GM15510 (cell line): ENCODE measurements around the gene SLC22A8.

Source experiments
- POLR2A ChIP-seq: IDR thresholded peaks from 3 replicates; pipeline ENCODE4 v1.6.1; 2011; ENCODE audit warnings: borderline replicate concordance; ENCODE audit not compliant: insufficient read length; ENCODE audit errors: extremely low read depth

SLC22A8 gene

GRCh38 chr11:63007920-63008319 is 7.7 kb downstream of the SLC22A8 start:
- TF ChIP-seq POLR2A, result no peak

DNA sequence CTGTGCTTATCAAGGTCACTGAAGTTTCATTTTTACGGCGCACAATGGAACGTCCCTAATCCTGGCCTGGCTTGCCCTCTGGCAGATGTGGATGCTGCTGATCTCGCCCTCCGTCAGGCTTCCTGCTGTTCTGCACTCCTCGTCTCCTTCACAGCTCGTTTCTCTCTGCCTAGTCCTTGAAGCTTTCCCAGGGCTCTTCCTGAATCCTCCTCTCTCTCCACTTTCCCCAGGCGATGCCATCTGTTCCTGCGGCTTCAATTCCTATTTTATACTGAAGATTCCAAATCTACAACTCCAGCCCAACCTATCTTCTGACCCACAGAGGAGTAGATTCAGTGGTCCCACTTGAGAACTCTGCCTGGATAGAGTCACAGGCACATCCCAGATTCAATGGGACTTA is 14.2 kb downstream of the SLC22A8 start:
- no peak for TF ChIP-seq POLR2A

DNA sequence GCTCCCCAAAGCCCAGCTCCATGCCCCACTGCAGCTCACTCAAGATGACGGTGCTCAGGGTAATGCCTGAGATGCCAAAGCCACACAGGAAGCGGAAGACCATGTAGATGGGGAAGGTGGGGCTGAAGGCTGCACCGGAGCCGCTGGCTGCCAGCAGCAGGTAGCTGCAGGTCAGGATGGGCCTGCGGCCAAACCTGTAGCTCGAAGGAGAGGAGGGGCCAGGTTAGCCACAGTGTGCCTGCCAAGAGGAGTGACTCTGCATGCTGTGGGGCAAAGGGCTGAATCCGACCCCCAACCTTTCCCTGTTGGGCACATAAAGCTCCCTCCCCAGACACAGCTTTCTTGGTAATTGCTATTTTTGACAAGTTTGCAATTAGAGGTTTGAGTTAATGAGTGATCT is 16.0 kb downstream of the SLC22A8 start:
- TF ChIP-seq POLR2A, result no peak

- no peak for TF ChIP-seq POLR2A
Measured at GRCh38 chr11:62999156-62999555, 16.5 kb downstream of the SLC22A8 start.

- no peak for TF ChIP-seq POLR2A
Measured at GRCh38 chr11:62996271-62996670, 19.4 kb downstream of the SLC22A8 start.

DNA sequence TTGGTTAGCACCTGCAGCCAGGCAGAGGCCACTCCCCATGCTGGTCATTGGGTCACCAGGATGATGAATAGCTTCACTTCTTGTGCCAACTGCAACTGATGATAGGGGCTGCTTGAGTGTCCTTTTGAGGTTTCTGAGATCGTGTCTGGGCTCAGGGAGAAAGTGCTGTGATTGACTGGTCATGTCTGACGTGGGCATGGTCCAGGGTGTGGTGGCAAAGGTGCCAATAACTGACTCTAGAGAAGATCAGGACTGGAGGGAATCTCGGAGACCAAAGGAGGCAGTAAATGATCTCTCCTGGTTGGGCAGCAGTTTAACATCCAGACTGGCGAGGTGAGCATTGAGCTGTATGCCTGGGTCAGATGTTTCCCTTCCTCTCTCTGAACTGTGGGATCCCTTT is 20.9 kb downstream of the SLC22A8 start:
- TF ChIP-seq POLR2A, result no peak

GRCh38 chr11:62988276-62988675 is 27.4 kb downstream of the SLC22A8 start:
- TF ChIP-seq POLR2A, result no peak

- no peak for TF ChIP-seq POLR2A
Measured at GRCh38 chr11:62985041-62985750, 30.4 kb downstream of the SLC22A8 start.

GRCh38 chr11:62984451-62984991 is 31.1 kb downstream of the SLC22A8 start, which contains the start of gene SLC22A6:
TSS of gene SLC22A6 (minus strand) at chr11:62984967. CDS start at chr11:62984690, 277 bp downstream.
- no peak for TF ChIP-seq POLR2A

- no peak for TF ChIP-seq POLR2A
Measured at GRCh38 chr11:62983536-62984199, 32.0 kb downstream of the SLC22A8 start.

GRCh38 chr11:62981743-62982142 is 33.9 kb downstream of the SLC22A8 start:
- TF ChIP-seq POLR2A, result no peak

- TF ChIP-seq POLR2A, result no peak
Measured at GRCh38 chr11:62980133-62980760, 35.4 kb downstream of the SLC22A8 start.

DNA sequence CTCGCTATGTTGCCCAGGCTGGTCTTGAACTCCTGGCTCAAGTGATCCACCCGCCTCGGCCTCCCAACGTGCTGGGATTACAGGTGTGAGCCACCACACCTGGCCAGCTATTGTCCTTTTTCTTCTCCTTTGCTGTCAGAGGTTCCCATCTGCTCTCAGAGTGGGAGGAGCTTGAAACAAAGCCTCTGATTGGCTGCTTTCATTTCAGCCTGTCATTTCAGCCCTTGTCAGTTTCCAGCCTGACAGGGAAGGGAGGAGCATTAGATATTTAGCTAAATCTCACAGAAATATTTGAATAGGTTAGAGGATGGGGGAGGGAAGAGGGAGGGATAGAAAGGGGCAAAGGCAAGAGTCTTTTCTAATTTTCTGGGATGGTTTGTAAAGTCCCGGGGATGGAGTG is 39.5 kb downstream of the SLC22A8 start:
- no peak for TF ChIP-seq POLR2A

- no peak for TF ChIP-seq POLR2A
Measured at GRCh38 chr11:62974848-62975522, 40.7 kb downstream of the SLC22A8 start.

- no peak for TF ChIP-seq POLR2A
Measured at GRCh38 chr11:62965574-62965973, 50.1 kb downstream of the SLC22A8 start.
